ENCODE results near the gene MRPS9. TPM values are rescaled to one million over a fixed set of nuclear protein-coding genes. Genes with fewer than 3 reads are reported as not detected.

The MRPS9 gene
- total RNA-seq, 1 experiment from 2014 or later: 55.4 TPM

- intact Hi-C loops (cut with micrococcal nuclease; ENCODE audit: unreplicated experiment): no loop called here
- BruUV-seq (replicated peaks): no TSS peak
- H3K4me3 ChIP-seq (ENCODE audit: low read depth, low read length, poor library complexity, severe bottlenecking): no peak overlapping the region
- POLR2A ChIA-PET (ENCODE audit: low non-redundant PET): no interaction called here
- H3K27me3 ChIP-seq (replicated peaks; ENCODE audit: insufficient read depth, low read depth, low read length, poor library complexity): peaks cover 11% of the 10 kb centered on the region
- no peaks in the 10 kb centered on the region for H3K9me3 ChIP-seq (ENCODE audit: low read depth, low read length, poor library complexity, severe bottlenecking)
- no peaks in the 10 kb centered on the region for H3K36me3 ChIP-seq (ENCODE audit: insufficient read depth, low read length, poor library complexity, severe bottlenecking)
- H3K27ac ChIP-seq (ENCODE audit: low read depth, low read length, poor library complexity, severe bottlenecking): no peak overlapping the region
- no peak for DNase-seq (ENCODE audit: low spot score)
- no peaks in the 10 kb centered on the region for H3K4me1 ChIP-seq (ENCODE audit: insufficient read depth, low read length, poor library complexity, severe bottlenecking)
- CTCF ChIA-PET: no interaction called here
- no peak for TF ChIP-seq CTCF (conservative IDR thresholded peaks at IDR 0.05; ENCODE audit: low read depth, low read length)
- TF ChIP-seq EZH2 (IDR thresholded peaks at IDR 0.05; ENCODE audit: borderline replicate concordance, low read depth, low read length, poor library complexity, severe bottlenecking): no peak
Measured at GRCh38 chr2:105136394-105136793, 98.5 kb downstream of the MRPS9 start.

GRCh38 chr2:105138643-105139042 is 100.8 kb downstream of the MRPS9 start:
- no peak overlapping the region for H3K4me3 ChIP-seq (ENCODE audit: low read depth, low read length, poor library complexity, severe bottlenecking)
- intact Hi-C loops (cut with micrococcal nuclease; ENCODE audit: unreplicated experiment): no loop called here
- H3K9me3 ChIP-seq (ENCODE audit: low read depth, low read length, poor library complexity, severe bottlenecking): no peaks in the 10 kb centered on the region
- H3K27ac ChIP-seq (ENCODE audit: low read depth, low read length, poor library complexity, severe bottlenecking): no peak overlapping the region
- ChIA-PET CTCF (no interaction called here), POLR2A (ENCODE audit: low non-redundant PET) (no interaction called here)
- peaks cover 30% of the 10 kb centered on the region for H3K27me3 ChIP-seq (replicated peaks; ENCODE audit: insufficient read depth, low read depth, low read length, poor library complexity)
- no peak for DNase-seq (ENCODE audit: low spot score)
- no peaks in the 10 kb centered on the region for H3K4me1 ChIP-seq (ENCODE audit: insufficient read depth, low read length, poor library complexity, severe bottlenecking)
- TF ChIP-seq CTCF (conservative IDR thresholded peaks at IDR 0.05; ENCODE audit: low read depth, low read length) (no peak), EZH2 (IDR thresholded peaks at IDR 0.05; ENCODE audit: borderline replicate concordance, low read depth, low read length, poor library complexity, severe bottlenecking) (no peak)
- H3K36me3 ChIP-seq (ENCODE audit: insufficient read depth, low read length, poor library complexity, severe bottlenecking): no peaks in the 10 kb centered on the region
- no TSS peak for BruUV-seq (replicated peaks)

- no peak for DNase-seq (ENCODE audit: low spot score)
- H3K9me3 ChIP-seq (ENCODE audit: low read depth, low read length, poor library complexity, severe bottlenecking): no peaks in the 10 kb centered on the region
- peaks cover 39% of the 10 kb centered on the region for H3K27me3 ChIP-seq (replicated peaks; ENCODE audit: insufficient read depth, low read depth, low read length, poor library complexity)
- H3K4me3 ChIP-seq (ENCODE audit: low read depth, low read length, poor library complexity, severe bottlenecking): no peak overlapping the region
- BruUV-seq (replicated peaks): no TSS peak
- intact Hi-C loops (cut with micrococcal nuclease; ENCODE audit: unreplicated experiment): no loop called here
- no peaks in the 10 kb centered on the region for H3K36me3 ChIP-seq (ENCODE audit: insufficient read depth, low read length, poor library complexity, severe bottlenecking)
- ChIA-PET POLR2A (ENCODE audit: low non-redundant PET) (interaction anchor here (0.5 kb wide), 1 partner anchor 70 kb away, joined by 3 read pairs; no protein-coding TSS in a partner anchor), CTCF (no interaction called here)
- H3K4me1 ChIP-seq (ENCODE audit: insufficient read depth, low read length, poor library complexity, severe bottlenecking): no peaks in the 10 kb centered on the region
- H3K27ac ChIP-seq (ENCODE audit: low read depth, low read length, poor library complexity, severe bottlenecking): no peak overlapping the region
- TF ChIP-seq CTCF (conservative IDR thresholded peaks at IDR 0.05; ENCODE audit: low read depth, low read length): no peak
- no peak for TF ChIP-seq EZH2 (IDR thresholded peaks at IDR 0.05; ENCODE audit: borderline replicate concordance, low read depth, low read length, poor library complexity, severe bottlenecking)
Measured at GRCh38 chr2:105139556-105140239, 101.8 kb downstream of the MRPS9 start.

All from A673 (cell line).